A549 (cell line): Measurements from ENCODE around the gene ELF2. TPM values are rescaled to one million over a fixed set of nuclear protein-coding genes. Genes with fewer than 3 reads are reported as not detected.
"Not testable (repeated sequence)": the region's sequence is repeated elsewhere in the genome, so short reads cannot be mapped to it uniquely, and the experiment has no call there.

Experiments
- ATAC-seq, 2 experiments: fragments of 200-7000 bp in 1 of 2; fragments of >200 bp in 1 of 2; cut with Nextera tagmentation in 1 of 2; cut with Tn5 transposase in 1 of 2; 3 replicates each; pipeline versions ENCODE4 v1.8.0 to v1.9.1; 2018 to 2020; ENCODE audit warnings: mild to moderate bottlenecking in 1 of 2, moderate library complexity in 1 of 2
- CTCF ChIA-PET: fragments of 300-600 bp; sonication (Branson Sonifier 250); formaldehyde crosslinking; extraction: SDS; loops from one replicate; lab custom pipeline; 2021; ENCODE audit warnings: antibody characterized with exemption, inconsistent platforms; lab: Yijun Ruan, JAX
- POLR2A ChIA-PET: fragments of 350-600 bp; formaldehyde crosslinking; extraction: SDS; loops from one replicate; lab custom pipeline; 2021; ENCODE audit warnings: antibody characterized with exemption, inconsistent platforms; lab: Yijun Ruan, JAX
- DNase-seq, 2 experiments: peaks; one replicate each; pipeline versions ENCODE4 v3.0.0 to v3.0.0-alpha.2; 2011 to 2016; ENCODE audit warnings: low read depth in 1 of 2, low spot score in 1 of 2
- FAIRE-seq: peaks from 2 replicates; lab custom pipeline; 2011; peaks lifted over from hg19 to GRCh38; lab: Jason Lieb, UNC
- H3K27ac ChIP-seq, 2 experiments: fragments of >200 bp; sonication (Bioruptor Twin); formaldehyde crosslinking; 3 replicates each; pipeline ENCODE4 v1.5.1; 2016 to 2017
- H3K4me1 ChIP-seq: fragments of >200 bp; sonication (Bioruptor Twin); formaldehyde crosslinking; 3 replicates; pipeline ENCODE4 v1.6.1; 2016
- H3K4me2 ChIP-seq: fragments of >200 bp; sonication (Bioruptor Twin); formaldehyde crosslinking; 3 replicates; pipeline ENCODE4 v1.6.1; 2016
- H3K4me3 ChIP-seq: fragments of >200 bp; sonication (Bioruptor Twin); formaldehyde crosslinking; 3 replicates; pipeline ENCODE4 v1.5.1; 2016
- H3K9me3 ChIP-seq: fragments of >200 bp; sonication (Bioruptor Twin); formaldehyde crosslinking; 3 replicates; pipeline ENCODE4 v1.6.1; 2016
- BCL3 ChIP-seq: fragments of >200 bp; sonication (Bioruptor Twin); formaldehyde crosslinking; IDR thresholded peaks from 3 replicates; pipeline ENCODE4 v1.6.1; 2016
- BHLHE40 ChIP-seq: IDR thresholded peaks from 2 replicates; pipeline ENCODE4 v1.6.1; 2012; ENCODE audit warnings: low read depth, low read length, inconsistent platforms
- CEBPB ChIP-seq, 2 experiments: fragments of >200 bp in 1 of 2; sonication (Bioruptor Twin) in 1 of 2; formaldehyde crosslinking in 1 of 2; IDR thresholded peaks; 2 replicates each; pipeline ENCODE4 v1.6.1; 2012 to 2016
- CHD2 ChIP-seq: fragments of 150-350 bp; IDR thresholded peaks from 2 replicates; pipeline ENCODE4 v1.6.1; 2014; ENCODE audit warnings: low read length; ENCODE audit not compliant: partially characterized antibody
- EHF ChIP-seq: fragments of 250-450 bp; sonication (Bioruptor Pico); IDR thresholded peaks from 2 replicates; pipeline ENCODE4 v1.5.0; 2020; ENCODE audit warnings: mild to moderate bottlenecking
- EHMT2 ChIP-seq: fragments of 200-600 bp; sonication (generic); IDR thresholded peaks from 2 replicates; pipeline ENCODE4 v1.6.1; 2016; ENCODE audit warnings: antibody characterized with exemption, low read depth, mild to moderate bottlenecking, moderate library complexity
- ELK1 ChIP-seq: fragments of 150-350 bp; IDR thresholded peaks from 2 replicates; pipeline ENCODE4 v1.6.1; 2014; ENCODE audit warnings: low read depth, mild to moderate bottlenecking, low read length
- ESRRA ChIP-seq: fragments of 150-350 bp; IDR thresholded peaks from 2 replicates; pipeline ENCODE4 v1.6.1; 2014; ENCODE audit warnings: mild to moderate bottlenecking, low read length, borderline replicate concordance
- FOXS1 ChIP-seq: fragments of 250-450 bp; sonication (Bioruptor Pico); IDR thresholded peaks from 2 replicates; pipeline ENCODE4 v1.5.0; 2020; ENCODE audit warnings: mild to moderate bottlenecking, moderate library complexity
- HDAC2 ChIP-seq: fragments of 200-600 bp; sonication (generic); IDR thresholded peaks from 2 replicates; pipeline ENCODE4 v1.6.1; 2016
- HOXB13 ChIP-seq: fragments of 250-450 bp; sonication (Bioruptor Pico); IDR thresholded peaks from 2 replicates; pipeline ENCODE4 v1.5.0; 2020; ENCODE audit warnings: low read depth, mild to moderate bottlenecking, moderate library complexity
- JUN ChIP-seq, 2 experiments: fragments of >200 bp; sonication (Bioruptor Twin); formaldehyde crosslinking; IDR thresholded peaks; 2 replicates in 1 of 2; 3 replicates in 1 of 2; pipeline ENCODE4 v1.6.1; 2016 to 2017
- KDM5A ChIP-seq: fragments of 200-600 bp; sonication (generic); IDR thresholded peaks from 2 replicates; pipeline ENCODE4 v1.6.1; 2016; ENCODE audit warnings: antibody characterized with exemption, mild to moderate bottlenecking
- NFE2L2 ChIP-seq: fragments of 150-350 bp; conservative IDR thresholded peaks from 2 replicates; pipeline ENCODE4 v1.6.1; 2014; ENCODE audit warnings: low read length
- NR3C1 ChIP-seq: fragments of >200 bp; sonication (Bioruptor Twin); formaldehyde crosslinking; IDR thresholded peaks from 3 replicates; pipeline ENCODE4 v1.6.1; 2017
- PBX3 ChIP-seq: IDR thresholded peaks from 2 replicates; pipeline ENCODE4 v1.6.1; 2012
- PHF8 ChIP-seq: fragments of 200-600 bp; sonication (generic); IDR thresholded peaks from 2 replicates; pipeline ENCODE4 v1.6.1; 2016; ENCODE audit warnings: low read depth, mild to moderate bottlenecking, antibody characterized with exemption, moderate library complexity, borderline replicate concordance
- POLR2A ChIP-seq: IDR thresholded peaks from 2 replicates; pipeline ENCODE4 v1.6.1; 2012; ENCODE audit warnings: mild to moderate bottlenecking, low read length
- RAD21 ChIP-seq, 2 experiments: fragments of >200 bp in 1 of 2; sonication (Bioruptor Twin) in 1 of 2; formaldehyde crosslinking in 1 of 2; IDR thresholded peaks in 1 of 2; conservative IDR thresholded peaks in 1 of 2; 2 replicates in 1 of 2; 3 replicates in 1 of 2; pipeline ENCODE4 v1.6.1; 2012 to 2018; ENCODE audit warnings: inconsistent platforms in 1 of 2
- RCOR1 ChIP-seq: fragments of 150-350 bp; IDR thresholded peaks from 2 replicates; pipeline ENCODE4 v1.6.1; 2014; ENCODE audit warnings: antibody characterized with exemption, low read length, low read depth
- REST ChIP-seq: fragments of 200-600 bp; sonication (generic); IDR thresholded peaks from 2 replicates; pipeline ENCODE4 v1.6.1; 2016; ENCODE audit warnings: antibody characterized with exemption, mild to moderate bottlenecking, moderate library complexity
- RNF2 ChIP-seq: fragments of 200-600 bp; sonication (generic); IDR thresholded peaks from 2 replicates; pipeline ENCODE4 v1.6.1; 2016; ENCODE audit warnings: low read depth, mild to moderate bottlenecking, antibody characterized with exemption, moderate library complexity, borderline replicate concordance
- SREBF2 ChIP-seq: fragments of 450-650 bp; IDR thresholded peaks from 2 replicates; pipeline ENCODE4 v1.6.1; 2014; ENCODE audit warnings: mild to moderate bottlenecking, moderate library complexity
- TFCP2L1 ChIP-seq: fragments of 250-450 bp; sonication (Bioruptor Pico); IDR thresholded peaks from 2 replicates; pipeline ENCODE4 v1.5.0; 2021; ENCODE audit warnings: mild to moderate bottlenecking
- ZFP36 ChIP-seq: fragments of 450-650 bp; IDR thresholded peaks from 2 replicates; pipeline ENCODE4 v1.6.1; 2014; ENCODE audit warnings: borderline replicate concordance; ENCODE audit not compliant: partially characterized antibody
- ZNF302 ChIP-seq: fragments of 250-450 bp; sonication (Bioruptor Pico); IDR thresholded peaks from 2 replicates; pipeline ENCODE4 v1.9.0; 2021; ENCODE audit warnings: inconsistent platforms, mild to moderate bottlenecking, moderate library complexity
- WGBS: methylation state at CpG from one replicate; pipeline ENCODE4 v1.1.6; 2017; ENCODE audit errors: missing lambda C conversion rate; 5-methylcytosine and 5-hydroxymethylcytosine counted together
- polyA plus RNA-seq, 4 experiments: library from polyadenylated mRNA; depleted of rRNA in 3 of 4; stranded (reverse); fragments of >200 nt; fragmentation: RNase III in 1 of 4; extraction: RNeasy Plus Mini Kit Qiagen cat#74134 plus additional on column Dnase treatment in 1 of 4; gene quantifications; 2 replicates in 3 of 4; 3 replicates in 1 of 4; pipeline ENCODE4 v1.2.3, GENCODE V29; 2011 to 2017

Gene ELF2
- polyA plus RNA-seq, 2 of the 4 experiments (the other 2 are of a cell fraction): 12.7 to 24.3 TPM

- Histone ChIP-seq H3K4me1 (peaks cover 37% of the 10 kb centered on the region), H3K4me3 (no peak overlapping the region), H3K27ac (no peak overlapping the region), H3K4me2 (no peak overlapping the region)
- POLR2A ChIA-PET: no interaction called here
- FAIRE-seq: no peak
- no peak for TF ChIP-seq POLR2A
- no peak for TF ChIP-seq BHLHE40
- TF ChIP-seq HDAC2: no peak
- no peak for TF ChIP-seq ELK1
- no peak for TF ChIP-seq NFE2L2
- no peak for TF ChIP-seq ZFP36
- TF ChIP-seq RCOR1: no peak
- TF ChIP-seq CEBPB (IDR thresholded peaks at IDR 0.05): no peak
- no peak for TF ChIP-seq JUN (IDR thresholded peaks at IDR 0.05)
- no peak for TF ChIP-seq RNF2
- TF ChIP-seq EHF (CRISPR knock-in tag): no peak
- TF ChIP-seq, all 56 proteins: peak for 0
- ATAC-seq: no peak
- H3K9me3 ChIP-seq: no peaks in the 10 kb centered on the region
- WGBS: 91% methylated on average over 5 of the region's 5 CpGs
- no peak for DNase-seq
- CTCF ChIA-PET: interaction anchor here (0.6 to 5.1 kb wide), 3 partner anchors 7 to 583 kb away, joined by 3 to 41 read pairs (median 4); no protein-coding TSS in a partner anchor
Measured at GRCh38 chr4:139022835-139023234, 154.2 kb downstream of the ELF2 start.

DNA sequence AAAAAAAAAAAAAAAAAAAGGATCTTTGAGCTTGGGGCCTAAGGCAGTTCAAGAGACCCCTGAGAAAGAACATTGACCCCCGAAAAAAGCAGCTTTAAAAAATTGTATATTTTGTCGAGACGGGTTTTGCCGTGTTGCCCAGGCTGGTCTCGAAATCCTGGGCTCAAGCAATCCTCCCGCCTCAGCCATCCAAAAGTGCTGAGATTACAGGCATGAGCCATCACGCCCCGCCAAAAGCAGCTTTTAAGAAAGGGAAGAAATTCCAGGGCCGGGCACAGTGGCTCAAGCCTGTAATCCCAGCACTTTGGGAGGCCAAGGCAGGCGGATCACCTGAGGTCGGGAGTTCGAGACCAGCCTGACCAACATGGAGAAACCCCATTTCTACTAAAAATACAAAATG lies 155.9 kb downstream of the ELF2 start:
- not testable (repeated sequence) for DNase-seq, FAIRE-seq, H3K27ac ChIP-seq, ATAC-seq, H3K4me3 ChIP-seq, H3K4me2 ChIP-seq, H3K9me3 ChIP-seq
- WGBS: 91% methylated on average over 11 of the region's 12 CpGs
- CTCF ChIA-PET: interaction anchor here (0.7 to 5.1 kb wide), 2 partner anchors 9 to 152 kb away, joined by 3 to 41 read pairs; no protein-coding TSS in a partner anchor
- POLR2A ChIA-PET: interaction anchor here (0.6 kb wide), 1 partner anchor 267 kb away, joined by 3 read pairs; no protein-coding TSS in a partner anchor
- peaks cover 44% of the 10 kb centered on the region for H3K4me1 ChIP-seq

DNA sequence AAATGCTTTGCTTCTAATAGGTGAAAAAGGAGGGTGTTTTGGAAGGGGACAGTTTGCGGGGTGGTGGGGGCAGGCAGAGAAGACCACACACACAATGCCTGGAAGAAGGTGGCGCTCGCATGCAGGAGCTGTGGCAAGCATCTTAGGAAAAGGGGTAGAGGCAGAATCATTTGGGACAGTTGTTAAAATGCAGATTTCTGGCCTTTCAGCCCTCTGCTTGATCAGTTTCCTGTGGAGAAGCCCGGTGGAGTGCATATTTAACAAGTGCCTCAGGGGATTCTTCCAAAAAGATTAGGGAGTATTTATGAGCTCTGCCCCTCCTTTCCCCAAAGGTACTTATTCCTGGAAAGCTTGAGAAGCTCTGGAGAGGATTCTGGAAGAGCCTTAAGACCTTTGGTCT lies 156.6 kb downstream of the ELF2 start:
- H3K4me1 ChIP-seq: peaks cover 37% of the 10 kb centered on the region
- H3K4me3 ChIP-seq: no peak overlapping the region
- ChIA-PET POLR2A (no interaction called here), CTCF (interaction anchor here (0.7 to 5.1 kb wide), 3 partner anchors 10 to 152 kb away, joined by 3 to 41 read pairs (median 3); no protein-coding TSS in a partner anchor)
- no peak overlapping the region; the same call in 2 of the 3 replicates for H3K4me2 ChIP-seq
- WGBS: 85% methylated on average over 4 of the region's 4 CpGs
- H3K27ac ChIP-seq: no peak overlapping the region
- no peaks in the 10 kb centered on the region for H3K9me3 ChIP-seq
- DNase-seq: no peak
- ATAC-seq: no peak
- TF ChIP-seq EHMT2: no peak
- TF ChIP-seq BCL3: no peak
- no peak for TF ChIP-seq FOXS1 (CRISPR knock-in tag)
- TF ChIP-seq REST: no peak
- no peak for TF ChIP-seq HOXB13 (CRISPR knock-in tag)
- TF ChIP-seq CEBPB (IDR thresholded peaks at IDR 0.05): no peak
- no peak for TF ChIP-seq CHD2
- no peak for TF ChIP-seq TFCP2L1
- TF ChIP-seq ESRRA: no peak
- TF ChIP-seq RAD21 (conservative IDR thresholded peaks at IDR 0.05 in 1 of 2, IDR thresholded peaks at IDR 0.05 in 1 of 2): no peak
- TF ChIP-seq KDM5A: no peak
- no peak for TF ChIP-seq NR3C1
- no peak for TF ChIP-seq PBX3
- no peak for TF ChIP-seq ZNF302
- TF ChIP-seq SREBF2: no peak
- no peak for TF ChIP-seq PHF8
- TF ChIP-seq, all 56 proteins: peak for 0
- no peak for FAIRE-seq
